ENCODE data around the gene CNOT3. TPM values are rescaled to one million over a fixed set of nuclear protein-coding genes. Genes with fewer than 3 reads are reported as not detected.

Gene CNOT3
- total RNA-seq, 2 donors from 2014 or later = 22.4 to 51.4 TPM

DNA sequence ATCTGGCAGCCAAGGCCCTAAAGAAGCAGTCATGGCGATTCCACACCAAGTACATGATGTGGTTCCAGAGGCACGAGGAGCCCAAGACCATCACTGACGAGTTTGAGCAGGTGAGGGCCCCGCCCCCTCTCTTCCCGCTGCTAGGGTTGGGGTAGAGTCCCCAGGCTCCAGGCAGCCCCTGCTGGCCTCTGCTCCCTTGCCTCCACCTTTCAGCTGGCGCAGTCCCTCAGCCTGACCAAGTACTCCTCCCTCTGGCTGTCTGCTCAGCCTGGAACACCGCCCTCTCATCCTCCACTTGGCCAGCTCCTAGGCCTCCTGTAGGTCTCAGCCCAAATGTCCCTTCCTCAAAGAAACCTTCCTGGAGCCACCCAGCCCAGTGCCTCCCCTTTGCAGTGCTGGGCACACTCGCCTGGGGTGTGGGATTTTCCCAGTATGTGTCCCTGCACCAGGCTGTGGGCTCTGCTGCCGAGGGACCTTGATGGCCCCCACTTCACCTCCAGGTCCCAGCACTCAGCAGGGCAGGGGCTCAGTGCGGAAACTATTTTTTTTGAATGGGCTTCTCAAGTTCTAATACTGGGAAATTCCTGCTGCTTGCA, 16.3 kb downstream of the CNOT3 start:
- Histone ChIP-seq H3K4me3 (no peak overlapping the region), H3K36me3 (replicated peaks in 1 of 2; ENCODE audit: insufficient read depth in 1 of 2, low read depth in 2 of 2) (peaks cover 5 to 41% of the 10 kb centered on the region in 2 donors), H3K9me3 (no peaks in the 10 kb centered on the region), H3K27ac (no peak overlapping the region), H3K27me3 (no peaks in the 10 kb centered on the region), H3K4me1 (peaks cover 12% of the 10 kb centered on the region)
- 80 to 84% methylated on average over 7 to 10 of the region's 10 CpGs for WGBS, 2 donors
- intact Hi-C loops (cut with DNase I) = no loop called here
- TF ChIP-seq, protein P1, sequence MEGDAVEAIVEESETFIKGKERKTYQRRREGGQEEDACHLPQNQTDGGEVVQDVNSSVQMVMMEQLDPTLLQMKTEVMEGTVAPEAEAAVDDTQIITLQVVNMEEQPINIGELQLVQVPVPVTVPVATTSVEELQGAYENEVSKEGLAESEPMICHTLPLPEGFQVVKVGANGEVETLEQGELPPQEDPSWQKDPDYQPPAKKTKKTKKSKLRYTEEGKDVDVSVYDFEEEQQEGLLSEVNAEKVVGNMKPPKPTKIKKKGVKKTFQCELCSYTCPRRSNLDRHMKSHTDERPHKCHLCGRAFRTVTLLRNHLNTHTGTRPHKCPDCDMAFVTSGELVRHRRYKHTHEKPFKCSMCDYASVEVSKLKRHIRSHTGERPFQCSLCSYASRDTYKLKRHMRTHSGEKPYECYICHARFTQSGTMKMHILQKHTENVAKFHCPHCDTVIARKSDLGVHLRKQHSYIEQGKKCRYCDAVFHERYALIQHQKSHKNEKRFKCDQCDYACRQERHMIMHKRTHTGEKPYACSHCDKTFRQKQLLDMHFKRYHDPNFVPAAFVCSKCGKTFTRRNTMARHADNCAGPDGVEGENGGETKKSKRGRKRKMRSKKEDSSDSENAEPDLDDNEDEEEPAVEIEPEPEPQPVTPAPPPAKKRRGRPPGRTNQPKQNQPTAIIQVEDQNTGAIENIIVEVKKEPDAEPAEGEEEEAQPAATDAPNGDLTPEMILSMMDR (IDR thresholded peaks at IDR 0.05) = no peak
- no peak for TF ChIP-seq POLR2A (IDR thresholded peaks at IDR 0.05)
- DNase-seq = no peak
- ATAC-seq = no peak

DNA sequence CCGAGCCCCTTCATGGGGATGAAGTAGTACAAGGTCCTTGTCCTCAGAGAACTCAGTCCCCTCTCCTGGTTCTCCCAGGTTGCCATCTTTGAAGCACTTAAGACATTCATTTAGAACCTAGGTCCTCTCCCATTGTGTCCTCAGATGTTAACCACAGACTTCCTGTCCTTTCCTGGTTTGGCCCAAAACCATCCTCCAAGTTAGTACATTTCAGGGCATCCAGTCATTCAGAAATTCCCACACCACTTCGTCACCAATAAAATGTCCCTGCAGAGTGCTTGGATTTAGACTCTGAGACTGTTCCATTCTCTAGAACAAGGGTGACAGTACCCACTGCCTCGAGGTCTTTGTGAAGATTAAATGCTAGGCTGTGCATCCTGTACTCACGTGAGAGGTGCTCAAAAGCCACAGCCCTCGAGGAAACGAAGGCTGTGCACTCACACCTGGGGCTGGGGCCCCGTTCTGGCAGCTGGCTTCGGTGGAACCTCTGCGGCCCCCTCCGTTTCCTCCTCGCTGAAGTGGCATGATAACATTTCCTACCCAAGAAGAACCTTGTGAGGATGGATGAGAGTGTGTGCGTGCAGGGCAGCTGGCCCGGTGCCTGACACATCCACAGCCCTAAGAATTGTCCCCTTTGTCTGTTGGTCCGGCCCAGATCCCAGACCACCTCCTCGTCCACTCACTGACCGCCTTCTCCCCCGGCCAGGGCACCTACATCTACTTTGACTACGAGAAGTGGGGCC, 17.2 kb downstream of the CNOT3 start:
- ATAC-seq (no peak), DNase-seq (no peak)
- H3K27me3 ChIP-seq = no peaks in the 10 kb centered on the region
- WGBS, 2 donors = 51 to 84% methylated on average over 15 to 18 of the region's 18 CpGs
- peaks cover 15% of the 10 kb centered on the region for H3K4me1 ChIP-seq
- H3K36me3 ChIP-seq (replicated peaks in 1 of 2; ENCODE audit: insufficient read depth in 1 of 2, low read depth in 2 of 2) = peaks cover 5 to 36% of the 10 kb centered on the region in 2 donors
- TF ChIP-seq, protein P1 (IDR thresholded peaks at IDR 0.05) = no peak
- TF ChIP-seq POLR2A (IDR thresholded peaks at IDR 0.05) = no peak
- H3K9me3 ChIP-seq = no peaks in the 10 kb centered on the region
- intact Hi-C loops (cut with DNase I) = no loop called here
- no peak overlapping the region for H3K4me3 ChIP-seq
- H3K27ac ChIP-seq = no peak overlapping the region

DNA sequence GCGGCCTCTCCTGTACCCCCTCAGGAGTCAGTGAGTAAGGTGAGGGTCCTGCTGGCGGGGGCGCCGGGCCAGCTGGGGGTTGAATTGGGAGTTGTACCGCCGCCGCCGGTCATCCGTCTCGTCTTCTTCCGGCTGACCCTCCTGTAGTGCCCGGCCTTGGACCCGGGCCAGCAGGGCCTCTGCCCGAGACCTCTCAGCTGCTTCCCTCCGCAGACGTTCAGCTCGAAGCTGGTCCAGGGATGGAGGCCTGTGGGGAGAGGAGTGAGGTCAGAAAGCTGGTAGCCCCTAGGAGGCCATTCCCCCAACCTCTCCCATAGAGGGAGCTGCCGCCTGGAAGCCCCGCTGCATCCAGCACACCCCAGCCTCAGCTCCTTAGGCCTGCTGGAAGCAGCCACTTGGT, 18.1 kb downstream of the CNOT3 start:
- intact Hi-C loops (cut with DNase I) = no loop called here
- 73 to 81% methylated on average over 14 to 19 of the region's 19 CpGs for WGBS, 2 donors
- Histone ChIP-seq H3K36me3 (replicated peaks in 1 of 2; ENCODE audit: insufficient read depth in 1 of 2, low read depth in 2 of 2) (peaks cover 5 to 29% of the 10 kb centered on the region in 2 donors), H3K4me3 (no peak overlapping the region), H3K4me1 (peaks cover 22% of the 10 kb centered on the region), H3K27me3 (no peaks in the 10 kb centered on the region), H3K9me3 (no peaks in the 10 kb centered on the region), H3K27ac (no peak overlapping the region)
- no peak for TF ChIP-seq POLR2A (IDR thresholded peaks at IDR 0.05)
- TF ChIP-seq, protein P1 (IDR thresholded peaks at IDR 0.05) = no peak
- ATAC-seq (no peak), DNase-seq (no peak)

DNA sequence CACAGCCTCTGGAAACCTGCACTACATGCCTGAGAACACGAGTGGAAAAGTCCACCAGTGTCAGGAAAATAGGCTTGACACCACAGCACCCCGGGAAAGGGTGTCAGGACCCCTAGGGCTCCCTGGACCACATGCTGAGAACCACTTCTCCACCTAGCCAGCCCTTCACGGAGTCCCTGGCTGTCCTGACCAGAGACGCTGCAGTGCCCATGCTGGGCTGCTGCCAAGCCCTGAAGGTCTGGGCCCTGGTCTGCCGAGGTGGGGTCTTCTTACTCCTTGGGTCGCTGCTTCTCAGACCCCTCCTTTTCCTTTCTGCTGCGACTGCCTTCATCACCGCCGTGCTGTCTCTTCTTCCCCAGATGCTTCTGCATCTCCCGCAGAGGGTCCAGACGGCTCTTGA, 18.9 kb downstream of the CNOT3 start:
- peaks cover 29% of the 10 kb centered on the region for H3K4me1 ChIP-seq
- H3K27ac ChIP-seq = no peak overlapping the region
- no peaks in the 10 kb centered on the region for H3K9me3 ChIP-seq
- ATAC-seq (no peak), DNase-seq (no peak)
- TF ChIP-seq, protein P1 (IDR thresholded peaks at IDR 0.05) = no peak
- TF ChIP-seq POLR2A (IDR thresholded peaks at IDR 0.05) = no peak
- no peak overlapping the region for H3K4me3 ChIP-seq
- H3K36me3 ChIP-seq (replicated peaks in 1 of 2; ENCODE audit: insufficient read depth in 1 of 2, low read depth in 2 of 2) = peaks cover 5 to 29% of the 10 kb centered on the region in 2 donors
- WGBS, 2 donors = 67 to 77% methylated on average over 8 to 10 of the region's 11 CpGs
- H3K27me3 ChIP-seq = no peaks in the 10 kb centered on the region
- intact Hi-C loops (cut with DNase I) = no loop called here

Measured in body of pancreas (tissue), 4 donors.